Ascending aorta (tissue), 2 donors: ENCODE measurements around the gene RO60. TPM values are rescaled to one million over a fixed set of nuclear protein-coding genes. Genes with fewer than 3 reads are reported as not detected.
"Not testable (repeated sequence)": the region's sequence is repeated elsewhere in the genome, so short reads cannot be mapped to it uniquely, and the experiment has no call there.

Experiments
- DNase-seq, 2 donors: peaks; one replicate each; pipeline ENCODE4 v3.0.0-alpha.2; 2019; ENCODE audit warnings: low spot score in 2 of 2
- H3K27ac ChIP-seq, 2 donors: fragments of 200-600 bp; sonication (generic); one replicate each; pipeline ENCODE4 v1.5.1; 2016 to 2017; ENCODE audit warnings: mild to moderate bottlenecking in 1 of 2
- H3K27me3 ChIP-seq: fragments of 200-600 bp; sonication (generic); one replicate; pipeline ENCODE4 v1.5.1; 2017
- H3K36me3 ChIP-seq, 2 donors: fragments of 200-600 bp; sonication (generic); one replicate each; pipeline ENCODE4 v1.5.1; 2016
- H3K4me1 ChIP-seq, 2 donors: fragments of 200-600 bp; sonication (generic); one replicate each; pipeline ENCODE4 v1.5.1; 2016 to 2017; ENCODE audit warnings: mild to moderate bottlenecking in 1 of 2
- H3K4me3 ChIP-seq, 2 donors: fragments of 200-600 bp; sonication (generic); one replicate each; pipeline ENCODE4 v1.5.1; 2016 to 2017; ENCODE audit warnings: mild to moderate bottlenecking in 1 of 2
- H3K9me3 ChIP-seq, 2 donors: fragments of 200-600 bp; sonication (generic); one replicate each; pipeline ENCODE4 v1.5.1; 2016
- intact Hi-C: fragments of 100-400 bp; cut with DNase I; formaldehyde crosslinking; loops from one replicate; pipeline ENCODE4 v1.15.1; 2023
- total RNA-seq: library from RNA; depleted of rRNA; stranded (reverse); fragments of >200 nt; gene quantifications from one replicate; pipeline ENCODE4 v1.1.0, GENCODE V29; 2016
- TF ChIP-seq, protein P1 (sequence below), 3 experiments: fragments of 200-600 bp in 2 of 3; fragments of 450-650 bp in 1 of 3; sonication (generic) in 2 of 3; IDR thresholded peaks; one replicate each; pipeline ENCODE4 v1.5.1; 2016 to 2019; ENCODE audit warnings: antibody characterized with exemption in 3 of 3, mild to moderate bottlenecking in 1 of 3, moderate library complexity in 1 of 3

The RO60 gene
- total RNA-seq, 1 donor from 2014 or later: 56.2 TPM

DNA sequence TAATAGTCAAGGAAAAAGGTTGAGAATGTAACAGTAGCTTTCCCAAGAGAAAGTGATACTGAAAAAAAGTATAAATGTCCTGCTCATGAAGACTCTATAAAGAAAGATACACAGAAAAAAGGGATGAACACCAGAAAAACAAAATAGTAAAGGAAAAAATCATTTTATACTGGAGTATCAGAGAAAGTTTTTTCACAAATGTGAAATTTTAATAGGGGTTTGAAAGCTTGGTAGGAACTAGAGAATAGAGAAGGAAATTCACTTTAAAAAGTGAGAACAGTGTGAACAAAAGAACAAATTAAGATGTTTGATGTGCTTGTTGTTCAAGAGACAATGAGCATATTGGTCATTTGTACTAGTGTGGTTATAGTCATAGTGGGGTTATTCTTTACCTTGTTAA is 25.8 kb upstream of the RO60 start:
- no peaks in the 10 kb centered on the region for H3K36me3 ChIP-seq
- DNase-seq: no peak
- TF ChIP-seq, protein P1, sequence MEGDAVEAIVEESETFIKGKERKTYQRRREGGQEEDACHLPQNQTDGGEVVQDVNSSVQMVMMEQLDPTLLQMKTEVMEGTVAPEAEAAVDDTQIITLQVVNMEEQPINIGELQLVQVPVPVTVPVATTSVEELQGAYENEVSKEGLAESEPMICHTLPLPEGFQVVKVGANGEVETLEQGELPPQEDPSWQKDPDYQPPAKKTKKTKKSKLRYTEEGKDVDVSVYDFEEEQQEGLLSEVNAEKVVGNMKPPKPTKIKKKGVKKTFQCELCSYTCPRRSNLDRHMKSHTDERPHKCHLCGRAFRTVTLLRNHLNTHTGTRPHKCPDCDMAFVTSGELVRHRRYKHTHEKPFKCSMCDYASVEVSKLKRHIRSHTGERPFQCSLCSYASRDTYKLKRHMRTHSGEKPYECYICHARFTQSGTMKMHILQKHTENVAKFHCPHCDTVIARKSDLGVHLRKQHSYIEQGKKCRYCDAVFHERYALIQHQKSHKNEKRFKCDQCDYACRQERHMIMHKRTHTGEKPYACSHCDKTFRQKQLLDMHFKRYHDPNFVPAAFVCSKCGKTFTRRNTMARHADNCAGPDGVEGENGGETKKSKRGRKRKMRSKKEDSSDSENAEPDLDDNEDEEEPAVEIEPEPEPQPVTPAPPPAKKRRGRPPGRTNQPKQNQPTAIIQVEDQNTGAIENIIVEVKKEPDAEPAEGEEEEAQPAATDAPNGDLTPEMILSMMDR (IDR thresholded peaks at IDR 0.05): no peak
- H3K27me3 ChIP-seq: no peaks in the 10 kb centered on the region
- no peak overlapping the region for H3K4me3 ChIP-seq
- no peak overlapping the region for H3K27ac ChIP-seq
- no peaks in the 10 kb centered on the region for H3K4me1 ChIP-seq
- intact Hi-C loops: no loop called here
- H3K9me3 ChIP-seq: no peaks in the 10 kb centered on the region

DNA sequence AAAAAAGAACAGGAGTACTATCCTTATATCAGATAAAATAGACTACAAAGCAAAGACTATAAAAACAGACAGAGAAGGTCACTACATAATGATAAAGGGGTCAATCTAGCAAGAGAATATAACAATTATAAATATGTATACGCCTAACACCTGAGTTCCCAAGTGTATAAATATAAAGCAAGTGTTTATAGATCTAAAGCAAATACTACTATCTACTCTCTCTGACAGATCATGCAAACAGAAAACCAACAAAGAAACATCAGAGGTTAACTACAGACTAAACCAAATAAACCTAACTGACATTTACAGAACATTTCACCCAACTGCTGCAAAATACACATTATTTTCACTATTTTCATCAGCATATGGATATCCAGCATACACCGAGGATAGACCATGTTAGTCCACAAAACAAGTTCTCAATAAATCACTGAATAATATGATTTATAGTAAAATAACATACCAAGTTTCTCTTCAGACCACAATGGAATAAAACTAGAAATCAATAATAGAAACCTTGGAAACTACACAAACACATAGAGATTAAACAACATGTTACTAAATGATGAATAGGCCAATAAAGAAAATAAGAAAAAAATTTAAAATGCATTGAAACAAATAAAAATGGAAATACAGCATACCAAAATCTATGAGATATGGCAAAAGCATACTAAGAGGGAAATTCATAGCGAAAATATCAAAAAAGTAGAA is 22.9 kb upstream of the RO60 start:
- no peaks in the 10 kb centered on the region for H3K4me1 ChIP-seq
- H3K9me3 ChIP-seq: no peaks in the 10 kb centered on the region
- TF ChIP-seq, protein P1 (IDR thresholded peaks at IDR 0.05): no peak
- H3K27ac ChIP-seq: no peak overlapping the region
- H3K27me3 ChIP-seq: no peaks in the 10 kb centered on the region
- H3K36me3 ChIP-seq: no peaks in the 10 kb centered on the region
- intact Hi-C loops: no loop called here
- H3K4me3 ChIP-seq: no peak overlapping the region
- DNase-seq: no peak

DNA sequence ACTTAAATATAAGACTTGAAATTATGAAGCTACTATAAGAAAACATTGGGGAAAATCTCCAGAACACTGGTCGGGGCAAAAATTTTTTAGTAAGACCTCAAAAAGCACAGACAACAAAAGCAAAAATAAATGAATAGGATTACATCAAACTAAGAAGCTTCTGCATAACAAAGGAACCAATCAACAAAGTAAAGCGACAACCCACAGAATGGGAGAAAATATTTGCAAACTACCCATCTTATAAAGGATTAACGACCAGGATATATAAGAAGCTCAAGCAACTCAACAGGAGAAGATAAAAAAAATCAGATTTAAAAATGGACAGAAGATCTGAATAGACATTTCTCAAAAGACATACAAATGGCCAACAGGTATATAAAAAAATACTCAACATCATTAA is 19.4 kb upstream of the RO60 start:
- Histone ChIP-seq H3K4me3 (no peak overlapping the region), H3K27me3 (no peaks in the 10 kb centered on the region), H3K27ac (no peak overlapping the region), H3K36me3 (peaks cover 0 to 11% of the 10 kb centered on the region in 2 donors), H3K4me1 (no peaks in the 10 kb centered on the region), H3K9me3 (no peaks in the 10 kb centered on the region)
- DNase-seq: no peak
- TF ChIP-seq, protein P1 (IDR thresholded peaks at IDR 0.05): no peak
- intact Hi-C loops: no loop called here

DNA sequence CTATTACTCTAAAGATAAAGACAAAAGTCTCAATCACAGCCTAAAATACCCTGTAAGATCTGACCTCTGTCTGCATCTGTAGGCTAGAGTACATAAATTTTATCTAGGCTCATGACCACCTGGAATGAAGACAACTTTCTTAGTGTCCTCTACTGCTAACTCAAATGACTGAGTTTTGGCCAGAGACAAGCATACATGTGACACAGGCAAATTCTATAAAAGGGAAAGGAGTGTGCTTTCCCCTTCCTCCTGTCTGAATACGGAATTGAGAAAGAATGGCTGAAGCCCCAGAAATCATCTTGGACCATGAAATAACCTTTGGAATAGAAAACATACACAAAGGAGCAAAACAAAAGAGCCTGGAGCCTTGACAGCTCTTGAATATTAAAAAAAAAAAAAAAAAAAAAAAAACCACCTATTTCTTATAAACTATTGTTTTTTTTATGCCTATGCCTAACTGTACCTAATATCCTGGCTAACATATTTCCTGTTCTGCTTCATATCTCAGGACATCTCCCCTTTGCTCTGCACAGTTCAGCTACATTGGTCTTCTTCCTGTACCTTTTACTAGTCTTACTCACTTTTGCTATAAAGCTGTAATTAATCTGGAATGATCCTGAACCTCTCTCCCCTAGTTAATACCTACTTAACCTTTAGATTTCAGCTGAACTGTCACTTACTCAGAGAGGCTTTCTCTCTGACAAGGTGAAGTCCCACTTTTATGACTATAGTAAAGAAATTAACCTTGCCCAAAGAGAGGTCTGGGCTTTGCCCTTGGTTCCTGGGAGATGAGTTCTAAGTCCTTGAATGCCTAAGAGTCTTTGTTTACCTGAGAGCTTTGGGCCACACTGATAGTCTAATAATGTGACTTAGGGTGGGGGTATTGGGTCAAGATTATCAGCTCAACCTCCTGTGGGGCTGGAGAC is 16.4 kb upstream of the RO60 start:
- no peaks in the 10 kb centered on the region for H3K27me3 ChIP-seq
- no peaks in the 10 kb centered on the region for H3K9me3 ChIP-seq
- intact Hi-C loops: no loop called here
- no peaks in the 10 kb centered on the region for H3K4me1 ChIP-seq
- no peak for DNase-seq
- peaks cover 5 to 11% of the 10 kb centered on the region in 2 donors for H3K36me3 ChIP-seq
- TF ChIP-seq, protein P1 (IDR thresholded peaks at IDR 0.05): no peak
- H3K4me3 ChIP-seq: no peak overlapping the region
- no peak overlapping the region for H3K27ac ChIP-seq

DNA sequence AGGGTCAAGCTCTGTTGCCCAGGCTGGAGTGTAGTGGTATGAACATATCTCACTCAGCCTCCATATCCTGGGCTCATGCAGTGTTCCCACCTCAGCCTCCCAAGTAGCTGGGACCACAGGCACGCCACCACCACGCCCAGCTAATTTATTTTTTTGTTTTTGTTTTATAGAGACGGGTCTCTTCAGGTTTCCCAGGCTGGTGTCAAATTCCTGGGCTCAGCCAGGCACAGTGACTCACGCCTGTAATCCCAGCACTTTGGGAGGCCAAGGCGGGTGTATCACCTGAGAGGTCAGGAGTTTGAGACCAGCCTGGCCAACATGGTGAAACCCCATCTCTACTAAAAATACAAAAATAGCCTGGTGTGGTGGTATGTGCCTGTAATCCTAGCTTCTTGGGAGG is 10.5 kb upstream of the RO60 start:
- peaks cover 16 to 21% of the 10 kb centered on the region in 2 donors for H3K36me3 ChIP-seq
- H3K27ac ChIP-seq, H3K27me3 ChIP-seq, H3K4me3 ChIP-seq, intact Hi-C loops, H3K4me1 ChIP-seq, H3K9me3 ChIP-seq, DNase-seq: not testable (repeated sequence)

DNA sequence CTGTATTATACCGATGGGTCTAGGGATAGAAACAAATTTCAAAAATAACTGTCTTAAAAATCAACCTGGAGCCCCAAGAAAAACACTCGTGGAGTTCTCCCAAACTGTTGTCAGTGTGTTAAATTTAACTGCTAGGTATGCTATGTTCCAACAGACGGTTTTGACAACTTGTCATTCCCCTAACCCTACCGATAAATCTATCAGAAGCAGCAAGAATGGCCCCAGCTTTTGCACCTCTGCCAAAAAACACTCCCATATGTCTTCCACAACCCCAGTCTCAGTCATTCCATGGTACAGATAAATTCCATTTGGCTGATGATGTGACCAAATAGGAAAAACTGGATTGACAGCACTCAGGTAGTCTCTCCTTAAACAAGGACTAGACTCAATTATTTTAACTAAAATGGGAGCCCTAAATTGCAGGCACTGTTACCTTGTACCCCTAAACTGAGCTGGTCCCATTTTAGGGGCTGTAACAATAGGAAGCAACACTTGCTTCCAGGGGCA is 5.2 kb upstream of the RO60 start:
- intact Hi-C loops: no loop called here
- H3K36me3 ChIP-seq: peaks cover 6 to 9% of the 10 kb centered on the region in 2 donors
- TF ChIP-seq, protein P1 (IDR thresholded peaks at IDR 0.05): no peak
- DNase-seq: no peak
- peaks cover 0 to 9% of the 10 kb centered on the region in 2 donors for H3K4me1 ChIP-seq
- H3K27ac ChIP-seq: no peak overlapping the region
- H3K4me3 ChIP-seq: no peak overlapping the region
- no peaks in the 10 kb centered on the region for H3K27me3 ChIP-seq
- H3K9me3 ChIP-seq: no peaks in the 10 kb centered on the region
